ACHN (cell line): ENCODE measurements around the gene ZNF521.
A peak's percentile ranks its signal among the peaks of the same experiment; 100 is the strongest.

Experiments
- DNase-seq: peaks from one replicate; pipeline ENCODE4 v3.0.0-alpha.2; 2015
- in situ Hi-C: cut with HindIII; loops from 2 replicates; pipeline ENCODE4 v1.10.0; 2017; ENCODE audit warnings: low sequenced_read_pairs, low pct_ligation_motif_present, low pct_unique_long_range_greater_than_20kb

The ZNF521 gene

DNA sequence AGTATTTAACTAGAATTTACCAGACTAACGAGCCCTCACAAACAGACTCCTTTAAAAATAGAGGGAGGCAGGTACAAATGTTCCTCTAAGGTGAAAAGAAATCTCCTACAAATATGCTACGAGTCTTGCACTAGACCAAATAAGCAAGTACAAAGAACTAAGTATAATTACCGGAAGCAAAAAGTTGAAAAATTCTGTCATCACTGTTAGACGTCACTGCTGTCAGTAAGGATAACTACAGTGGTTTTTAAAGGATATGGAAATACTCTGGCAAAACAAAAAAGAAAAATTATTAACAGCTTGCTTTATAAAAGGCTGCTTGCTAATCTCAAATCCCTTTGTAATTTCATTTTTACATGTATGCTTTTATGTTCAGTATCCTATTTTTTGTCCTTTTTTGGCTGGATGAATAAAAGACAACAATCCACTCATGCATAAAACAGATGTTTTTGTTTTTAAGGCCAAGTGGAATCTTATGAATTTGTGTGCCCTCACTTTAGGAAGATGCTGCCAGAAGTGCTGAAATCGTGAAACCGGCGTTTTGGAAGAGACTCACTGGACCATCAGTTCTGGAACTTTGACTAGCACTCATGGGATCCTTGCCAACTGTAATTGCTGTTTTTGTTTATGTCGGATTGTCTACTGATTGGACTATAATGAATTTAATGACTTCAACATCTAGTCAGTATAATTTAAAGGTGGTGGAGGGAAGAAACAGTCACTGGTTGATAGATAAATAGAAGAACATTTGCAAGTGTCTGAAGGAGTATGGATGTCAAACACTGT, 6.7 kb downstream of the ZNF521 start:
- no peak for DNase-seq
- in situ Hi-C loops = no loop called here

DNA sequence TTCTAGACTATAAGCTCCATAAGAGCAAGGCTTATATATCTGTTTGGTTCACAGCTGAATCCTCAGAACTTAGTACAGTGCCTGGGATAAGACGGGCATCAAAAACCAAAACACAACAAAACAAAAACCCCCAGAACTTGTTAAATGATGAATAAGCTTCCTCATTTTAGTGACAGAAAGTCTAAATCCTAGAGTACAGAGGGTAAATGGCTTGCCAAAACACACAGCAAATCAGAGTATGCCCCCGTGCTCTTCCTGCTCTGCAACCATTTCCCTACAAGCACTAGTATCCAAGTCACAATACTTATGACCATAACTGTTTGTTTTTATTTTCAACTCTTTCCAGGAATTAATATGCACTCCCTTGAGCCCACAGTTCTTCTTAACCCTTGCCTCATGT, 10.1 kb downstream of the ZNF521 start:
- DNase-seq = no peak
- in situ Hi-C loops = no loop called here

DNA sequence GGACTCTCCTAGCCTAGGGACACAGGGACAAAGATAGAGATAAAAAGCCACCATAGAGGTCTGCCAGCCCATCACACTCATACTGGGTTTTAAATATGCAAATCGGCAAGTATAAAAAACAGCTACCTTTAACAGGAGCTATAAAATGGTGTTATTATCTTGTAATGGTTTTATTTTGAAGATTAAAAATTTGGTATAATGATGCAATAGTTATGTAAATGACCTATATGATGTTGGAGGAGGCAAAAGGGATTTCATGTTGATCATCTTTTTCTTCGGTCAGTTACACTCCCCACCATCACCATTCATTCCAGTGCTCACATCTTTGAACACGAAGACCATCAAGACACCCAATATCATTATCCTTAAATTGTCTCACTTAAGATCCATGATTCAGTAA, 11.2 kb downstream of the ZNF521 start:
- in situ Hi-C loops = no loop called here

DNA sequence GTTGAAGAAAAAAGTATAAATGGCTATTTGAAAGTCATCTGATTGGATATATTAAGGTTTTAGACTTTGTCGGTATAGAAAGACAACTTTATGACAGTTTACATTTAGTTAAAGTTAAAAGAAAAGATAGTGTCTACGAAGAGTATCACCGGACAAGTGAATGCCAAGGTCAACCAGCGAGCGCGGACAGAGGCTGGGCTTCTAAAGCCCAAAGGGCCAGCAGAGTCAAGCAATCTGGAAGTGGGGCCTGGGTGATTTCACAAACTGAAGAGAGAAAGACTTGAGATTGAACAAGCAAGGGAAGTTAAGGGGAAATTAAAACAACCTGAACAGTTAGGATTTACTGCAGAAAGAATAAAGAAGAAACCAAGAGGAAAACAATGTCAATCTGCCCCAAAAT, 16.3 kb downstream of the ZNF521 start:
- in situ Hi-C loops = no loop called here
- no peak for DNase-seq

More for the DNA sequence above, 11.2 kb downstream of the ZNF521 start:
- no peak for DNase-seq

DNA sequence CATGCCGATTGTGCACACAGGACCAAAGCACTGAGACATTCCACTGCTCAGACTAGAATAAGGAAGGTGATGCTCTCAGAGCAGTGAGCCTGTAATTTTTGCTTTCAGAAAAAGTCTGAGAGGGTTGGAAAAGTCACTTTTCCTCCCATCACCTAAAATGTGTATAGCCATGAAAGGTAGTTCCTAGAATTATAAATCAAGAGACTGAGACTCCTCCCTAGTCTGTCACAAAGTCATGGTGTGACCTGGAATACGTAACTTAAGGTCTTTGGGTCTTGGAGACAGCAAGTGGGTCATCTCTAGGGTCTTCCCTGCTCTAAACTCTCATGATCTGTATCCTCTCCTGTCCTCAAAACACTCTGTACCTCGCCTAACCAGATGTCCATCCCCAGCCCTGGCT, 16.9 kb downstream of the ZNF521 start:
- in situ Hi-C loops = no loop called here
- DNase-seq = no peak

DNA sequence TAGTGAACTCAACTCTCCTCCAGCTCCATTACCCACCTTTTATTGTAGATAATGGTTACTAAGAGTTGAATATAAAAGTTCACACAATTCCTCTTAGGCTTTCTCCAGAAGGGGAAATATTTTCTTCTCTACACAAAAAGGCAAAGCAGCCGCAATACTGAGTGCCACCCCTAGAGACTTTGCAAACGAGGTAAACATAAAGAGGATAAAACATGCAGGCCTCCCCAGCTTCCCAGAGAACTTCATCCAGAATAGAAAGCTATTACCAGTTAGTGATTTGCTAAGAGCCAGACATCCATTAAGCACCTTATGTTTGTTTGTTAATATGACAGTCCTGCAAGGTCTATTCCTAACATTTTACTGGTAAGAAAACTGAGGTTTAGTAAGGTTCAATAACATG, 17.4 kb downstream of the ZNF521 start:
- no peak for DNase-seq
- in situ Hi-C loops = no loop called here

DNA sequence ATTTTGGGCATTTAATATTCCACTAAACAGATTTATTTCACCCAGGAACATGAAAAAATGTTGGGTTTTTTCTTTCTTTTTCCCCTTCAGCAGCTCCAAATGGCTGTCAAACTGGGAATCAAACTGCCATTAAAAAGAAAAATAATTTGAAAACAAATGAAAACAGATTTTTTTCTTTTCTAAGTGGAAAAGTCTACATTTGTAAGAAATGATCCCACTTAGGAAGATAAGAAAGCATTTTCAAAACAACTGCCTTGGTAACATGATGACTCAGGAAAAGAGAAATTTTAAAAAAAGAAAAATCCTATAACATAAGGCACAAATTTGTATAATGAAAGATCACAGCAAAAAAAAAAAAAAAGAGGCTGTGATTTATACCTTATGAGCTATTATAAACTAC, 20.0 kb downstream of the ZNF521 start:
- no peak for DNase-seq
- in situ Hi-C loops = no loop called here

DNA sequence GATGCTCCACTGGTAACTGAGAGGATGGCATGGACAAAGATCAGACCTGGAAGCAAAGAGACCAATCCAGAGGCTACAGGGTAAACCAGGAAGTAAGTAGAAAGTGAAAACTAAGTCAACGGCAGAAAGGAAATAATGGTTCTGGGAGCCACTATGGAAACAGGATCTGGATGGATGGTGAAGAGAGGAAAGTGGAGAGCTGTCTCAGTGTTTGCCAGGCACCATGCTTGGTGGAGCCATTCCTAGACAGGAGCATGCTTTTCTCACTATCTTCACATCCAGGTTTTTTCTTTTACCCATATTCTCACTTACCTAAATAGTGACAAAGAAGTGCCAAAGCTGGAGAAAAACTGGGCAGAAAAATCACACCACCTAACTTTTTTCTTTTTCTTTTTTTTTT, 22.2 kb downstream of the ZNF521 start:
- DNase-seq = peak; percentile 7

DNA sequence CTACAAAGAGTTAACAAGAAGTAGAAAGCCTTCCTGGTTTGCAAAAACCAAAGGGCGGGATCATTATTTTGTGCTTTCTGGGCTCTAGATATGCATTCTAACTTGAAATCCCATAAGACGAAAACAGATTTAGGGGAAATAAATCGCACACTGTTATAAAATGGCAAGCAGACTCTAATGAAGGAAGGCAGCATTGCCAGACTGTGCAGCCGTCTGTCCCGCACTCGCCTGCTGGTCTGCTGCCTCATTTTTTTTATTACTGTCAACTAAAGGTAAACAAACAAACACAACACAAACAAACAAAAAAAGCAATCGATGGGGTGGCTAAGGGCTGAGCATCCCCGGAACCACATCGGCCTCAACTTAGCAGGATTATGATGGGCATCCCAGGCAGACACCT, 24.4 kb downstream of the ZNF521 start:
- no peak for DNase-seq
- in situ Hi-C loops = no loop called here

More for the DNA sequence above, 22.2 kb downstream of the ZNF521 start:
- in situ Hi-C loops = no loop called here

DNA sequence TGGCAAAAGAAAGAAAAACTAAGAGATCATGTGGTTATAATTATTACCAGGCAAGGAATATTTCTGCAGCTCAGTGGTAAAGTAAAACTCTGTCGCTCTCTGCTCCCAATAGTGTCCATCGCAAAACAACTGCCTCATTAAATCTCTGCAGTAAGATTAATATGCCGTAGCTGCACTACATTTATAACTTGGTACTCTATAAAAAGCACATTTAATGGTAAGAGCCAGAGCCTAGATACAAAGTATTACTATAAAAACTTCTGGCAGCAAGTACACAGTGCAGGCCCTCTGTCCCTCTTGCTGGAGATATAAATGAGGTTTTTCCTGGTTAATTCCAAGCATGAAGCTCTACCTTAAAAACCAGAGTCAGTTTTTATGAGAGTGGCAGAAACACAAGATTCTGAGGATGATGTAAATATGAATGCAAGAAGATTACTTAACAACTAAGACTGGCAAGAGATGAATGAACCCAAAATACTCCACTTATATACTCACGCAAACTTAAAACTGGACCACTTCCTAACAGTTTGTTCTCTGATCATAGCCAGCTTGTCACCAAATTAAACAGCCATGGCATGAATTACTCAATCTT, 25.5 kb downstream of the ZNF521 start:
- DNase-seq = no peak
- in situ Hi-C loops = no loop called here

DNA sequence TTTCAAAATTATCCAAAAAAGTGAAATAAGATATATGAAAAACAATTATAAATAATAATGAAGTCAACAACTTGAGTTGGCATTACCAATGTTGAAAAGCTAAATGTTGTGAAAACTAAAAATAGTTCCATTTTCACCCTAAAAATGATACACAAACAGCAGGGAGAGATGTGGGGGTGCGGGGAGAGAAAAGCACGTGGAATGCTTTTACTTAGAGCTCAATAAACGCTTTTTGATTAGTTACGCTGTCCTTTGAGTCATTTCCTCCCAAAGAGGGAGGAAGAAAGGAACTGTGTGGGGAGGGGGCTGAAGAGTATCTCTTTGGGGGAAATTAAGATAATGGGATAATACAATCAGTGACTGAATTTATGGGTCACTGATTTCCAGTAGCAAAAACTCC, 29.2 kb downstream of the ZNF521 start:
- in situ Hi-C loops = no loop called here
- no peak for DNase-seq

DNA sequence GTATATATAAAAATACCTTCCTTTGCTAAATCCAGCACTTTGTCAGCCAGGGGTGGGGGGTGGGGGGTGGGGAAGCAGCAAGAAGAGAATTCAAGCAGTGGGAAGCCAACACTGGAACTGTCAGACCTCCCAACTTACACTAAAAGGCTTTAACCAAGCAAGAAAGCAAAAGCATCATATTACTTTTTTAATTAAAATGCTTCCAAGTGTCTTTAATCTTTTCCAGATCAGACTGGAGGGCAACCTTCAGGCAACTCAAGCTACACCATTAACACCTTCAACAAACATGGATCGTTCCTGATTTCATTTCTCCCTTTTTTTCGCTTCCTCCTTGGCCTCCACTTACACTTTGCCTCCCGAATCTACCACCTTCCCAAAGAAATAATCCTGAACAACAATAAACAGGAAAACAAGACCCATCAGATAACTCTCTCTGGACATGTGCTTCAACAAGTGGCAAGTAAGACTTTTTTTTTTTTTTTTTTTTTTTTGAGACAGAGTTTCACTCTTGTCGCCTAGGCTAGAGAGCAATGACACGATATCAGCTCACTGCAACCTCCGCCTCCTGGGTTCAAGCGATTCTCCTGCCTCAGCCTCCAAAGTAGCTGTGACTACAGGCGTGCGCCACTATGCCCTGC, 35.5 kb downstream of the ZNF521 start:
- in situ Hi-C loops = no loop called here

DNA sequence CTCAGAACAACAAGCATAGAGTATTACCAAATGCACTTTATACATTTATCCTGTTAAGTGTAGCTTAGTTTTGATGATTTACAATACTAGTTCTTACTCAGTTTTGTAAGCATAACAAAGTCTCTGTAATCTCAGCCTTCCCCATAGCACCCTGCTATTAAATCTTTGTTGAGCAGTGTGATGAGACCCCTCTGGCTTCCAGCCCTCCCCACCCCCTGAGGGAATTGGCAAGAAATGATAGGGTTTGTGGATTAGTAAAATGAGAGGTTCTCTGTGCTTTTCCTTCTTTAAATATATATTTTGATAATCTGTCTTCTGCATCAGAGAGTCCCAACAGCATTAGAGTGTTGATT, 37.2 kb downstream of the ZNF521 start:
- in situ Hi-C loops = no loop called here
- no peak for DNase-seq

More for the DNA sequence above, 35.5 kb downstream of the ZNF521 start:
- DNase-seq = no peak

DNA sequence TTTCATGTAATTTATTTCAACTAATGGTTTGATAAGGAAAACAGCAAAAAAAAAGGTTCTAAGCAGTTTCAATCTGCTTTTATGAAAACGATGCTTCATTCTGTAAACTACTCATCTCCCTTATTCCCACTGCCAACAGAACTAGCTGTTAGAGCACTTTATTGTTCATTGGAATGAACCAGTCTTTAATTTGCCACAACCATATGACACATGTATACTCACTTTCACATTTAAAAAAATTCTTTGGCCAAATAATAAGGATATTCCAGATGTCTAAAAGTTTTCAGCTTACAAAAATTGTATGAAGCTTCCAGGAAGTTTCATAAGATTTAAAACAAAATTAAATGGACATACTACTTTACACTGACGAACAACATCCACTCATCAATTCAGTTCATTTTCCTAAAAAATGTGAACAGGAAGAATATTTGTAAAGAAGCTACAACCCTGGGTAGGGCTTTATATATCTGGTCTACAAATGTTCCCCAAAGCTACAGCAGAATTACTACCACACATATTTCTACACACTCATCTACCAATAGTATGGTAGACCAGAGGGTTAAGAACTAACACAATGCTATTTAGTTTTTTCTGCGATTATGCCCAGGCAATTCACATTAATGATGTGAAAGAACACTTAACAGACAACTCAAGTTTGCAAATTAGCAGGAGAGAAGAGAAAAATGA, 37.7 kb downstream of the ZNF521 start:
- DNase-seq = no peak
- in situ Hi-C loops = no loop called here

DNA sequence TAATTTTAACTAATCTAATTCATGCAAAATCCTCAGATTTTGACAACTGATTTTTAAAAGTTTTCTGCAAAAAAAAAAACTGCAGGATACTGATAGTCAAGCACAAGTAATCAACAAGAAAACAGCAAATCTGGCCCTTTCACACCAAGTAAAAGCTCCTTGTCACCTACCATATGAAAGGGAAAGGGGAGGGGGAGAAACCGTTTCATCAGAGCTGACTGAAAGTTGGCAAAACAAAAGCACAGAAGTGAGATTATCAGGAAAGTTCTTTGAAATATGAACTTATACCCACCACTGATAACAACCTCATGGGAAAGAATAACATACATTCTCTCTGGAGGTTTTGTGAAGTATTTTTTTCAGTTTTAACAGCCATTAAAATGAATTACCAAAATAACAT, 38.7 kb downstream of the ZNF521 start:
- in situ Hi-C loops = no loop called here

DNA sequence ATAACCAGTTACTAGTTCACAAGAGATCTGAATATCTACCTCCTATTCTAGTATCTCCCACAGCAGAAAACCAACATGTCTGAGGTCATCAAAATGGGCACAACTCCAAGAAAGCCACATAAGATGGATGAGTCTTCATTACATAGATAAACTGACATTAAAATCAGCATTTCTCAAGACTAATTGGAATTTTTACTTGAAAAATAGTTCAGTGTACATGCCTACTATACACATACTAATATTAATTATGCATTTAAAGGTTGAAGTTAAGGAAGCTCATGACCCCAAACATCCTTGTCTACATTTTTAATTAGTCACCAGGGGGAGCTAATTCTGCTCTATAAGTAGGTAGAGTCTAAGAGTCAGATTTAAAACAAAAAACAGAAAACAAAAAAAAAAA, 41.9 kb downstream of the ZNF521 start:
- DNase-seq = peak; percentile 13
- in situ Hi-C loops = no loop called here

More for the DNA sequence above, 38.7 kb downstream of the ZNF521 start:
- DNase-seq = no peak

DNA sequence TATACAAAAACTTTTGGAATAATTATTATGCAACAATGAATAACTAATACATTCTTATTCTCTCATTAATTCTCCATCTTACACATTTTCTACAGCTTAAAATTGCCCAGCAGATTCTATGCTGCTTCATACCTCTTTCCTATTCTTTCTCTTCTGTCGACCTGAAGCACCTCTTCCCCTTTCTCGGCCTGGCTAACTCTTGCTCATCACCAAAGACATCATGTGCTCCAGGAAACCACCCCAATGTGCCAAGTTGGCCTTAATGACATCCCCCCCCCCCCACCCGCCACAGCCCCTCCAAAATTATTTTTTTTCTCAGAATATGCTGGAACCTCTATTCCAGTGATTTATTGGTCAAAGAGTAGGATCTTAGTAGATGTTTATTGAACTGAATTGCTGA, 43.6 kb downstream of the ZNF521 start:
- no peak for DNase-seq
- in situ Hi-C loops = no loop called here

DNA sequence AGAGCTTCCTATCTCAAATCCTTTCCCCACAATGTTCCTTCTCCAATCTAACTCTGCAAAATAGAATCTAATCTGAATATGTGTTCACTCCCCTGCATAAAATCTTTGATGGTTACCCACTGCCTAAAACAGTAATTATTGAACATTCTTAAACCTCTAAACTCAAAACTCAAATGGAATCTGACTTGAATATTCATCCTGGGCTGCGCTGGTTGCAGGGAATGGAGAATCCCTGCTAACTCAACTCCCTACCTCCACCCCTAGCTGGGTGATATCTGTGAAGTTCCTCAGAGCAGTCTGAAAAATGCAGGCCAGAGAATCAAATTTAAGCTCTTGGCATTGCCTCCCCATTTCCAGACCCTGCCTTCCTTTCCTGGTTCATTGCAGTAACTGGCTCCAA, 44.8 kb downstream of the ZNF521 start:
- in situ Hi-C loops = no loop called here
- no peak for DNase-seq

DNA sequence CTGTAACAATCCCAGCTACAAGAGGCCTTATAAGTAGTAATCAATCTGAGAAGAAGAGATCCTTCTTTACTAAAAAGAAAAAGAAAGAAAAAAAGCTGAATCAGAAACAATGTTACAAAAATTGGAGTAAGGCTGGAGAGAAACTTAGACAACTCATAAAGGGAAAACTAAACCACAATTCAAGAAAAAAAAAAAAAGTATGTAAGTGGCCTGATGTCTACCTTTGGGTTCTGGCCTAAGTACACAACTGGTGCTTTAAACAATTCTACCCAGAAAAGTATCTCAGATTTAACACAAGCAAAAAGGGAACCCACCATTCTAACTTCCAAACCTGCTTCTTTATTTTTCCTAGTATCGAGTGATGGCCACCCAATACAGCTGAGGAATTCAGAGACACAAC, 45.3 kb downstream of the ZNF521 start:
- no peak for DNase-seq
- in situ Hi-C loops = no loop called here
